Measurements from ENCODE around the gene KDELR1.
A peak's percentile ranks its signal among the peaks of the same experiment; 100 is the strongest.

KDELR1 gene

DNA sequence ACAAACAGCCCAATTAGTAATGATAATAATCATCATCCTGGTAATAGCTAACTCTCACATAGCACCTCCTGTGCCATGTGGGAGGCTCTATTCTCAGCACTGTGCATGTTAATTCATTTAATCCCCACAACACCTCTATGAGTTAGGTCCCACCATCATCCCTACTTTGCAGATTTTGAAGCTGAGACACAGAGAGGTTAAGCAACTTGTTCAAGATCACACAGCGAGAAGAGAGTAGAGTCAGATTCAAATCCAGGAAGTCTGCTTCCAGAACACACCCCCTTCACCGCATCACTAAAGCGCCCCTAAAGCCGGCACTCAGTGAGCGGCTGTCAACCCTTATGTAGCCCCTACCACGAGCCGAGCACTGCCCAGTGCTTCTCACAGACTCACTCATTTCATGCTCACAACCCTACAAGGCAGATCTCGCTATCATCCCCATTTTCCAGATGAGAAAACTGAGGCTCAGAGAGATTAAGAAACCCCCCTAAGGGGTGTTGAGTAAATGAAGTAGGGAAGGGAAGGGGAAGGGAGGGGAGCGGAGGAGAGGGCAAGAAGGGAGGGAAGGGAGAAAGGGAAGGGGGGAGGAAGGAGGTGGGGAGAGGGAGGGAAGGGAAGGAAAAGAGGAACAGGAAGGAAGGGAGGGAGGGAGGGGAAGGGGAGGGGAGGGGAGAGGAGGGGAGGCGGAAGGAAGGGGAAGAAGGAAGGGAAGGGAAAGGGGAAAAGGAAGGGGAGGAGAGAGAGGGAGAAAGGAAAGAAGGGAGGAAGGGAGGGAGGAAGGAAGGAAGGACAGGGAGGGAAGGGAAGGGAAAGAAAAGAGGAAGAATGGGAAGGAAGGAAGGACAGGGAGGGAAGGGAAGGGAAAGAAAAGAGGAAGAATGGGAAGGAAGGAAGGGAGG, 49.6 kb downstream of the KDELR1 start:
- DNase-seq, result no peak

DNA sequence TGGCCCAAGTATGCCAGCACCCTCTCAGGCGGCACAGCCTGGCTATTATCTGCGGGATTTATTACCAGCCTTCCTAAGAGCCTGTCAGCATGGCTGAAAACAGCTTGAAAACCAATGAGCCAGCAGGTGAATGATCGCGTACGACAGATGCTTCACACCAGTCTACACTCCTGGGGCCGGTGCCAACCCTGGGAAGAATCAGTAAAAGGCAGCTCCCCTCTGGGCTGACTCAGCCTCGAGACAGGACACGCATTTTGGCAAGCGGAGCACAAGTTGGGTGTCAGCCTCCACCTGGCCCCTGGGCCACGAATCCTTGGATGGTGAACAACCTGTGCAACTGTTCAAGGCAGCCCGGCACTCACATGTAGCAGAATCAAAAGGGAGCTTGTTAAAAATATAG, 50.4 kb downstream of the KDELR1 start:
- DNase-seq, result no peak

DNA sequence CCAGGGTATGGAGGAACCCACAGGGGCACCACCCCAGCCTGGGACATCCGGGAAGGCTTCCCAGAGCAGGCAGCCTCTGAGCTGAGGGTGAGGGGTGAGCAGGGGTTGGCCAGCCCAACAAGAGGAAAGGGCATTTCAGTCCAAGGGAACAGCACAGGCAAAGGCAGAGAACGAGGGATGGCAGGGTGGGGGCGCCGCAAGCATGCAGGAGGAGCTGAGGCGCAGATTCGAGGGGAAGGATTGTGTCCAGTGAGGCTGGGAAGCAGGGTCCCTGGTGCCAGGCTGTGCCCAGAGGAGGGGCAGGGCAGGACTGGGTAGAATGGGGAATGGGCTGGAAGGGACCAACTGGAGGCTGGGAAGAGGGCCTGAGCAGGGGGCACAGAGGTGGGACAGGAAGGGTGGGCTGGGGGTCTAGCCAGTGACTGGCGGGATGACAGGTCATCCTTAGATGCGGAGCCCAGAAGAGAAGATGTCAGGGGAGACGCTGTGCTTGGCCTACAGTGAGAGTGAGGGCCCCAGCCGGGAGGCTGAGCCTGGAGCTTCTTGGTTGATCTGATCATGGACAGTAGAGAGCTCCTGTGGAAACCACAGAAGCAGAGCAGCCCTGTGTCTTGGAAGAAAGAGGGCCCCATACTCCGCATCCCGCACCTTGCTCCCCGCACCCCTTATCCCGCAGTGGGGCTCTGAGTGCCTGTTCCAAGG, 52.4 kb downstream of the KDELR1 start:
- DNase-seq, result no peak

DNA sequence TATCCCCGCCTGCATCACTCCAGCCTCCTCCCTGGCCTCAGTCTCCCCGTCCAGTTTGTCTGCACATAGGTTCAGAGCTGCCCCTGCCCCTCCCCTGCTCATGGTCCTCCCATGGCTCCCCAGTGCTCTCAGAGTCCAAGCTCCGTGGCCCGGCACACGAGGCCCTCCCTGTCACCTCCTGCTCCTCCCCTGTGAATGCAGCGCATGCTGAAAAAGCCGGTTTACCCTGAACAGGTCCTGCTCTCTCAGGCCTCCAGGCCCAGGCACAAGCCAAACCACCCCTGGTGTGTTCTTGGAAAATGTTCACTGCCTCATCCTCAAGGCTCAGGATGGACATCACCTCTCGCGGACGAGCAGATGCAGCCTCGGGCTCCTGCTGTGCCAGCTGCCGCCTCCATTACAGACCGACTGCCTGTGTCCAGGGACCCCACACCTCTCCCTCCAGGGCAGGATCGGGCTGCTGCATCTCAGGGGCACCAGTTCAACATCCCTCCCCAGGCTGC, 53.0 kb downstream of the KDELR1 start:
- no peak for DNase-seq

DNA sequence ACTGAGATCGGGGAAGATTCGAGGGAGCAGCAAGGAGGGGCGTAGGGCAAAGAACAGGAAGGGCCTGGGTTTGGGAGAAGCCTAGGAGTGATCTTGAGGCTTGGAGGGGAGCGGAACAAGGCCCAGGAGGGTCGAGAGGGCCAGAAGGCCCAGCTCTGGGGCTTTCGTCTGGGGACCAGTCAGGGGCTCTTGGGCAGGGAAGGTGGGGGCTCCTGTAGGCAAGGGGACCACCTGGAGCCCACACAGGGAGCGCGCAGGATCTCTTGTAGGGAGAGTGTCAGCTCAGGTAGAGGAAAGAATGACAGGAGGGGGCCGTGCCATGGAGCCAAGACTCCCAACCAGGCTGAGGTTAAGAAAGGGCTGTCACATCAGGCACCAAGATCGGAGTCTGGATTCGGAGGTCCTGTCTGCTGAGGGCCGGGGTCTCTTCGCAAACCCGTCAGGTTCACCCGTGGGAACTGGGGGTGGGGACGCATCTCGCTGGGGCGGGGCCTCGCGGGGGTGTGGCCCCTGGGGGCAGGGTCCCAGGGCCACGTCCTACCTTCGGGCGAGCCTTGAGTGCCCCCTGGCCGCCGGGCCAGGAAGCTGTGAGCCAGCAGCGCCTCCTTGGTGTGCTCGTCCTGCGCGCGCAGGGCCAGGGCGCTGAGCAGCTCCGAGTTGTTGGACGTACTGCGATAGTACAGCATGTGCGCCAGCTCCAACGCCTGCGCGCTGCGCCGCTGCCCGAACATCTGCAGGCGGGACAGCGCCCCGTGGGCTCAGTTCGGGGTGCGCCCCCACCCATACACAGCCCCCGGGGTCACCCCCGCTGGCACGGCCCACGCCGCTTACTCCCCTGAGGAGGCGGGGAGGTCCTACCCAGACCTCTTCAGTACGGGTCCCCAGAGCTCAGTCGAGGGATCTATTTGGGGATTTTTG, 57.6 kb downstream of the KDELR1 start:
- peak; percentile 94 to 97 (median 96) for DNase-seq

DNA sequence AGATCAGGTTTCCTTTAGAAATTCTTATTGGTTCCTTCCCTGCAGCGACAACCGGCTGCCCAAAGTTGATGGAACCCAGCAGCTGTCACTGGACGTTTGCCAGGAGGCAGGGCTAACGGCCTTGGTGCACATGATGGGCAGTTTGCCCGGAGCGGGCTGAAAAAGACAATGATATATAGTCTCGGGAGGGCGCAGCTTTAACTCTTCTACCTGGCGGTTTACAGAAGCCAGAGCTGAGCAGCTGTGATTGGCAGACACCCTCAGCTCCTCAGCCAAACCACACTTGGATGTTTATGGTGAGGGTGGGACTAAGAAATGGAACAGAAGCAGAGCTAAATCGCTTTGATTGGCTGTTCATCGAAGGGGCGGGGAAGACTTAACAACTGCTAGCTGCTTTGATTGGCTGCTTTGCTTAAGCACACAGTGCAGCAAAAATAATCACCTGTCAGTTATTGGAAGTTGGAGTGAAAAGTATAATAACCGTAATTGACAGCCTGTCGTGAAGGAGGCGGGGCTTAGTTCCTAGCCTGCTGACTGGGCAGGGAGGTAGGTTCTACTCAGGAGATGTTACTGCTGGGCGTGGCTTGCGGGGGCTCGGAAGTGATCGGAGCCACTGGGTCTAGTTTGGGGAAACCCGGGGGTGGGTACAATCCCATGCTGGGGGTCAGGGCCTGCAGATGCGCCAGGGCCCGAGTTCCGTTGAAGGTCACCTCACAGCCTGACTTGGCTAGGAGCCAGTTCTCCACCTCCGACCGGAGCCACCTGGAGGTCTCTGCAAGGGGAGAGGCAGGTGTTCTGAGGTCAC, 58.5 kb downstream of the KDELR1 start:
- peak; percentile 86 to 94 (median 90) for DNase-seq

All from suppressor macrophage (primary cell).